CD4-positive, alpha-beta T cell (primary cell): ENCODE measurements around the gene PRKACA. TPM values are rescaled to one million over a fixed set of nuclear protein-coding genes. Genes with fewer than 3 reads are reported as not detected.
A peak's percentile ranks its signal among the peaks of the same experiment; 100 is the strongest.

Experiments
- ATAC-seq: fragments of 200-7000 bp; cut with Tn5 transposase; one replicate; pipeline ENCODE4 v1.10.0; 2022; ENCODE audit warnings: mild to moderate bottlenecking; ENCODE audit not compliant: poor library complexity
- CTCF ChIA-PET: fragments of 350-600 bp; sonication (Branson Sonifier 250); formaldehyde crosslinking; loops from one replicate; lab custom pipeline; 2021; ENCODE audit warnings: antibody characterized with exemption, inconsistent platforms; lab: Charles Lee
- POLR2A ChIA-PET: fragments of 350-600 bp; sonication (Branson Sonifier 250); formaldehyde crosslinking; loops from one replicate; lab custom pipeline; 2021; ENCODE audit warnings: antibody characterized with exemption, inconsistent platforms; lab: Charles Lee
- DNase-seq, 14 experiments: peaks; one replicate each; pipeline ENCODE4 v3.0.0-alpha.2; 2013 to 2020; ENCODE audit warnings: mixed read lengths in 2 of 14
- H3K27ac ChIP-seq, 2 donors: one replicate each; pipeline versions ENCODE4 v1.5.1 to v1.7.0; 2013; ENCODE audit warnings: low read length in 2 of 2, low read depth in 1 of 2, mild to moderate bottlenecking in 1 of 2
- H3K27me3 ChIP-seq, 2 experiments: 1 replicate in 1 of 2; 2 replicates in 1 of 2; pipeline versions ENCODE4 v1.6.1 to v1.7.0; 2013; ENCODE audit warnings: low read length in 2 of 2, control low read depth in 1 of 2, mild to moderate bottlenecking in 1 of 2, moderate library complexity in 1 of 2; ENCODE audit not compliant: insufficient read depth in 2 of 2, control insufficient read depth in 1 of 2
- H3K36me3 ChIP-seq: one replicate; pipeline ENCODE4 v1.6.1; 2013; ENCODE audit warnings: low read length, control low read depth; ENCODE audit not compliant: insufficient read depth
- H3K4me1 ChIP-seq: one replicate; pipeline ENCODE4 v1.6.1; 2013; ENCODE audit warnings: low read length, control low read depth; ENCODE audit not compliant: insufficient read depth
- H3K4me3 ChIP-seq: one replicate; pipeline ENCODE4 v1.5.1; 2013; ENCODE audit warnings: mild to moderate bottlenecking, low read length, moderate library complexity
- H3K9me3 ChIP-seq, 2 experiments: 1 replicate in 1 of 2; 2 replicates in 1 of 2; pipeline versions ENCODE4 v1.6.1 to v1.7.0; 2013; ENCODE audit warnings: low read length in 2 of 2, mild to moderate bottlenecking in 2 of 2, control low read depth in 1 of 2, moderate library complexity in 1 of 2; ENCODE audit not compliant: control insufficient read depth in 1 of 2, insufficient read depth in 1 of 2
- H3K27ac Mint-ChIP-seq: one replicate; pipeline ENCODE4 v1.8.0; 2020; ENCODE audit warnings: mixed read lengths
- H3K27me3 Mint-ChIP-seq: one replicate; pipeline ENCODE4 v1.8.0; 2021; ENCODE audit warnings: mixed read lengths
- H3K36me3 Mint-ChIP-seq: one replicate; pipeline ENCODE4 v1.8.0; 2021; ENCODE audit warnings: low read depth, mixed read lengths
- H3K4me1 Mint-ChIP-seq: one replicate; pipeline ENCODE4 v1.8.0; 2021; ENCODE audit warnings: low read depth, mixed read lengths
- H3K4me3 Mint-ChIP-seq: one replicate; pipeline ENCODE4 v1.8.0; 2020; ENCODE audit warnings: mild to moderate bottlenecking, mixed read lengths
- H3K9me3 Mint-ChIP-seq: one replicate; pipeline ENCODE4 v1.8.0; 2020; ENCODE audit warnings: mixed read lengths
- intact Hi-C, 2 experiments: fragments of 100-400 bp; cut with DNase I in 1 of 2; cut with micrococcal nuclease in 1 of 2; formaldehyde crosslinking; loops; one replicate each; pipeline versions ENCODE4 v1.15.1 to v1.9.0; 2023 to 2025; cut with DNase I, micrococcal nuclease
- total RNA-seq, 174 experiments: library from RNA in 2 of 174; stranded (reverse) in 2 of 174; gene quantifications; one replicate each; pipeline ENCODE4 v1.2.3 and lab custom pipeline; 2021 to 2026
- TF ChIP-seq, protein P1 (sequence below): fragments of 200-600 bp; IDR thresholded peaks from one replicate; pipeline ENCODE4 v1.8.0; 2022; ENCODE audit warnings: antibody characterized with exemption, mild to moderate bottlenecking

PRKACA gene
- total RNA-seq, 2 experiments from 2014 or later: 27.4 to 29.8 TPM

DNA sequence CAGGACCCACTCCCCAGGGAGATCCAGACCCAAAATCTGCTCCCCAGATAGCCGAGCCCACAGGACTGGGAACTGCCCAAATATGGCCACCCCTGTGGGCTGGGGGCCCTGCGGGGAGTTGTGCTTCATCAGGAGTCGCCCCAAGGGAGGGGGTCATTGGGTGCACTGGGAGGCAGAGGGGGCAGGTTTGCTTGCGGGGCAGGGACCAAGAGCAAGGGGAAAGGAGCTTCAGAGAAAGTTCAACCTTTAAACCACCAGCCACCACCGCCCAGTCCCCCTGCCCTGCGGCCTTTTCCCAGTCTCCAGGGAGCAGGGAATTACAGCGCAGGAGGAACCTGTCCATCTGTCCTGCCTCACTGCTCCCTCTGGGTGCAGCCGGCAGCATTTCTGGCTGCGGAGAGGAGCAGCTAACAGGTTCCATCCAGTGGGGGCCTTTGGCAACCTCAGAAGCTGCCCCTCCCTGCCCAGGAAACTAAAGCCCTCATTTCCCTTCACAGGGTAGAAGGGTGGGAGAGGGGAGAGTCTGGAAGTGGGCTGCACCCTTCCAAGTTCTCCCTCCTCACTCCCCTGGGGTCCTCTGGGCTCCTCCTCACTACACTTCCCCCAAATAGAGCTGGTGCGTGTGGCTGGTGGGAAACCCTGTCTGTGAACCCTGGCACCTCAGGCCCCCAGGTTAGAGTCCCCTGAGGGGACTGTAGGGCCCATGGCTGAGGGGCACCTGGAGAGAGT lies 32.6 kb upstream of the PRKACA start:
- CTCF ChIA-PET: interaction anchor here (0.8 to 1.8 kb wide), 4 partner anchors 13 to 139 kb away, joined by 3 to 10 read pairs (median 3); partner anchors contain the start of gene ASF1B
- POLR2A ChIA-PET: interaction anchor here (0.6 to 5.3 kb wide), 4 partner anchors 12 to 205 kb away, joined by 3 to 52 read pairs (median 4); partner anchors contain the start of gene ASF1B
- intact Hi-C loops: no loop called here
- H3K27me3 Mint-ChIP-seq: no peaks in the 10 kb centered on the region
- no peaks in the 10 kb centered on the region for H3K9me3 ChIP-seq
- peaks cover 40% of the 10 kb centered on the region for H3K4me1 ChIP-seq
- peaks cover 23% of the 10 kb centered on the region for H3K36me3 Mint-ChIP-seq
- DNase-seq: peak in 3 of 14 experiments; percentile 30 to 44 (median 32)
- H3K4me3 Mint-ChIP-seq: peak overlapping the region; percentile 84
- no peaks in the 10 kb centered on the region for H3K9me3 Mint-ChIP-seq
- peak overlapping the region; percentile 99 for H3K27ac Mint-ChIP-seq
- TF ChIP-seq, protein P1, sequence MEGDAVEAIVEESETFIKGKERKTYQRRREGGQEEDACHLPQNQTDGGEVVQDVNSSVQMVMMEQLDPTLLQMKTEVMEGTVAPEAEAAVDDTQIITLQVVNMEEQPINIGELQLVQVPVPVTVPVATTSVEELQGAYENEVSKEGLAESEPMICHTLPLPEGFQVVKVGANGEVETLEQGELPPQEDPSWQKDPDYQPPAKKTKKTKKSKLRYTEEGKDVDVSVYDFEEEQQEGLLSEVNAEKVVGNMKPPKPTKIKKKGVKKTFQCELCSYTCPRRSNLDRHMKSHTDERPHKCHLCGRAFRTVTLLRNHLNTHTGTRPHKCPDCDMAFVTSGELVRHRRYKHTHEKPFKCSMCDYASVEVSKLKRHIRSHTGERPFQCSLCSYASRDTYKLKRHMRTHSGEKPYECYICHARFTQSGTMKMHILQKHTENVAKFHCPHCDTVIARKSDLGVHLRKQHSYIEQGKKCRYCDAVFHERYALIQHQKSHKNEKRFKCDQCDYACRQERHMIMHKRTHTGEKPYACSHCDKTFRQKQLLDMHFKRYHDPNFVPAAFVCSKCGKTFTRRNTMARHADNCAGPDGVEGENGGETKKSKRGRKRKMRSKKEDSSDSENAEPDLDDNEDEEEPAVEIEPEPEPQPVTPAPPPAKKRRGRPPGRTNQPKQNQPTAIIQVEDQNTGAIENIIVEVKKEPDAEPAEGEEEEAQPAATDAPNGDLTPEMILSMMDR: no peak
- peak overlapping the region; percentile 55 for H3K4me3 ChIP-seq
- H3K36me3 ChIP-seq: peaks cover 10% of the 10 kb centered on the region
- ATAC-seq: peak; percentile 13
- H3K27me3 ChIP-seq: no peaks in the 10 kb centered on the region
- peaks cover 37% of the 10 kb centered on the region for H3K4me1 Mint-ChIP-seq
- H3K27ac ChIP-seq: peak overlapping the region; percentile 84 to 94

DNA sequence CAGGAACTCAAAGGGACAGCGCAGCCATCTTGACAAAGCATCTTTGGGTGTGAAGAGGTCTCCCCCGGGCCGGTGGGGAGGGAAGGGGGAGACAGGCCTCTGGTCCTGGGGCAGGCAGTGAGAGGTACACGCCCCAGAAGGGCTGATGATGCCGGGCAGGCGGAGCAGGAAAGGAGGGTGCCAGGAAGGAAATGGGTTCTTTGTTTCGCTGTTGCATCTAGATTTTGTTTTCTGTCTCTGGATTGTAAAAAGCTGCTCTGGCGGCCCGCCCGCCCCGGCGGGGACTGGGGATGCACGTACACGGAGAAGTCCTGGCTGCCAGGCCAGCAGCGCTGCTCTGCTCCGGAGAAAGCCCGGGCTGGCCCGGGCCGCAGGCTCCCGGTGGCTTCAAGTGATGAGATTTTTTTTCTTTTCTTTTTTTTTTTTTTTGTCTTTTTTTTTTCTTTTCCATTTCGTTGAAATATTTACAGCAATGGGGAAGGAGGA lies 32.0 kb upstream of the PRKACA start:
- H3K9me3 Mint-ChIP-seq: no peaks in the 10 kb centered on the region

More for the DNA sequence above, 32.0 kb upstream of the PRKACA start:
- peaks cover 20% of the 10 kb centered on the region for H3K36me3 Mint-ChIP-seq
- TF ChIP-seq, protein P1: no peak
- H3K27me3 ChIP-seq: no peaks in the 10 kb centered on the region
- no peaks in the 10 kb centered on the region for H3K9me3 ChIP-seq
- peak overlapping the region; percentile 55 for H3K4me3 ChIP-seq
- H3K27ac ChIP-seq: peak overlapping the region; percentile 84 to 94
- H3K4me1 Mint-ChIP-seq: peaks cover 40% of the 10 kb centered on the region
- H3K4me1 ChIP-seq: peaks cover 40% of the 10 kb centered on the region
- H3K27ac Mint-ChIP-seq: peak overlapping the region; percentile 99
- peak; percentile 45 to 82 (median 65) for DNase-seq
- no peaks in the 10 kb centered on the region for H3K27me3 Mint-ChIP-seq
- ChIA-PET CTCF (interaction anchor here (0.7 to 1.8 kb wide), 3 partner anchors 13 to 139 kb away, joined by 3 to 10 read pairs (median 3); partner anchors contain the start of gene ASF1B), POLR2A (interaction anchor here (0.5 to 5.3 kb wide), 5 partner anchors 12 to 536 kb away, joined by 3 to 52 read pairs (median 3); partner anchors contain the start of gene ASF1B)
- ATAC-seq: peak; percentile 89
- peaks cover 10% of the 10 kb centered on the region for H3K36me3 ChIP-seq
- peak overlapping the region; percentile 84 for H3K4me3 Mint-ChIP-seq
- intact Hi-C loops: loop anchor here (1.0 to 5.0 kb wide), 3 partner anchors 12 to 198 kb away; no protein-coding TSS in a partner anchor
